ENCODE results near the gene MAMDC2. TPM values are rescaled to one million over a fixed set of nuclear protein-coding genes. Genes with fewer than 3 reads are reported as not detected.
A peak's percentile ranks its signal among the peaks of the same experiment; 100 is the strongest.

Gene MAMDC2
- total and polyA plus RNA-seq, 2 of the 8 experiments (the other 6 are each of a cell fraction or from before 2014, with no cell fraction given), result 6.1 to 15.4 TPM

DNA sequence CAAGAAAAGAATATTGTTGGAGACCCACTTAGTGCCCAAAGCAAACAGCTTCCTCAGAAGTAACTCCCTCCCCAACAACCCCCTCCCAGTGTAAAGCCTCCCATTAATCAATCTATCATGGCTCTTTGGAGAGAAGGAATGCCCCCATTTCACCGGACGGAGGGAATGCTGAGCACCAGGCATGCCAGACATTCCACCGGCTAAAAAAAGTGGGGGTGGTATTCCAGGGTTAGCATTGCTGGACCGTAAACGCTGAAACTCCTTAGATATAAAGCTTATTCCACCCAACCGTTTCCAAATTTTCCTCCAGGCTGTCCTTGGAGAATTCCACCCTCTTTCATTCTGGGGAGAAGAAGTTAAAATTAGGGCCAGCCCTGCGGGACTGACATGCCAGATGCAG, 363 bp upstream of the MAMDC2 start (continued):
- TF ChIP-seq, protein P1, sequence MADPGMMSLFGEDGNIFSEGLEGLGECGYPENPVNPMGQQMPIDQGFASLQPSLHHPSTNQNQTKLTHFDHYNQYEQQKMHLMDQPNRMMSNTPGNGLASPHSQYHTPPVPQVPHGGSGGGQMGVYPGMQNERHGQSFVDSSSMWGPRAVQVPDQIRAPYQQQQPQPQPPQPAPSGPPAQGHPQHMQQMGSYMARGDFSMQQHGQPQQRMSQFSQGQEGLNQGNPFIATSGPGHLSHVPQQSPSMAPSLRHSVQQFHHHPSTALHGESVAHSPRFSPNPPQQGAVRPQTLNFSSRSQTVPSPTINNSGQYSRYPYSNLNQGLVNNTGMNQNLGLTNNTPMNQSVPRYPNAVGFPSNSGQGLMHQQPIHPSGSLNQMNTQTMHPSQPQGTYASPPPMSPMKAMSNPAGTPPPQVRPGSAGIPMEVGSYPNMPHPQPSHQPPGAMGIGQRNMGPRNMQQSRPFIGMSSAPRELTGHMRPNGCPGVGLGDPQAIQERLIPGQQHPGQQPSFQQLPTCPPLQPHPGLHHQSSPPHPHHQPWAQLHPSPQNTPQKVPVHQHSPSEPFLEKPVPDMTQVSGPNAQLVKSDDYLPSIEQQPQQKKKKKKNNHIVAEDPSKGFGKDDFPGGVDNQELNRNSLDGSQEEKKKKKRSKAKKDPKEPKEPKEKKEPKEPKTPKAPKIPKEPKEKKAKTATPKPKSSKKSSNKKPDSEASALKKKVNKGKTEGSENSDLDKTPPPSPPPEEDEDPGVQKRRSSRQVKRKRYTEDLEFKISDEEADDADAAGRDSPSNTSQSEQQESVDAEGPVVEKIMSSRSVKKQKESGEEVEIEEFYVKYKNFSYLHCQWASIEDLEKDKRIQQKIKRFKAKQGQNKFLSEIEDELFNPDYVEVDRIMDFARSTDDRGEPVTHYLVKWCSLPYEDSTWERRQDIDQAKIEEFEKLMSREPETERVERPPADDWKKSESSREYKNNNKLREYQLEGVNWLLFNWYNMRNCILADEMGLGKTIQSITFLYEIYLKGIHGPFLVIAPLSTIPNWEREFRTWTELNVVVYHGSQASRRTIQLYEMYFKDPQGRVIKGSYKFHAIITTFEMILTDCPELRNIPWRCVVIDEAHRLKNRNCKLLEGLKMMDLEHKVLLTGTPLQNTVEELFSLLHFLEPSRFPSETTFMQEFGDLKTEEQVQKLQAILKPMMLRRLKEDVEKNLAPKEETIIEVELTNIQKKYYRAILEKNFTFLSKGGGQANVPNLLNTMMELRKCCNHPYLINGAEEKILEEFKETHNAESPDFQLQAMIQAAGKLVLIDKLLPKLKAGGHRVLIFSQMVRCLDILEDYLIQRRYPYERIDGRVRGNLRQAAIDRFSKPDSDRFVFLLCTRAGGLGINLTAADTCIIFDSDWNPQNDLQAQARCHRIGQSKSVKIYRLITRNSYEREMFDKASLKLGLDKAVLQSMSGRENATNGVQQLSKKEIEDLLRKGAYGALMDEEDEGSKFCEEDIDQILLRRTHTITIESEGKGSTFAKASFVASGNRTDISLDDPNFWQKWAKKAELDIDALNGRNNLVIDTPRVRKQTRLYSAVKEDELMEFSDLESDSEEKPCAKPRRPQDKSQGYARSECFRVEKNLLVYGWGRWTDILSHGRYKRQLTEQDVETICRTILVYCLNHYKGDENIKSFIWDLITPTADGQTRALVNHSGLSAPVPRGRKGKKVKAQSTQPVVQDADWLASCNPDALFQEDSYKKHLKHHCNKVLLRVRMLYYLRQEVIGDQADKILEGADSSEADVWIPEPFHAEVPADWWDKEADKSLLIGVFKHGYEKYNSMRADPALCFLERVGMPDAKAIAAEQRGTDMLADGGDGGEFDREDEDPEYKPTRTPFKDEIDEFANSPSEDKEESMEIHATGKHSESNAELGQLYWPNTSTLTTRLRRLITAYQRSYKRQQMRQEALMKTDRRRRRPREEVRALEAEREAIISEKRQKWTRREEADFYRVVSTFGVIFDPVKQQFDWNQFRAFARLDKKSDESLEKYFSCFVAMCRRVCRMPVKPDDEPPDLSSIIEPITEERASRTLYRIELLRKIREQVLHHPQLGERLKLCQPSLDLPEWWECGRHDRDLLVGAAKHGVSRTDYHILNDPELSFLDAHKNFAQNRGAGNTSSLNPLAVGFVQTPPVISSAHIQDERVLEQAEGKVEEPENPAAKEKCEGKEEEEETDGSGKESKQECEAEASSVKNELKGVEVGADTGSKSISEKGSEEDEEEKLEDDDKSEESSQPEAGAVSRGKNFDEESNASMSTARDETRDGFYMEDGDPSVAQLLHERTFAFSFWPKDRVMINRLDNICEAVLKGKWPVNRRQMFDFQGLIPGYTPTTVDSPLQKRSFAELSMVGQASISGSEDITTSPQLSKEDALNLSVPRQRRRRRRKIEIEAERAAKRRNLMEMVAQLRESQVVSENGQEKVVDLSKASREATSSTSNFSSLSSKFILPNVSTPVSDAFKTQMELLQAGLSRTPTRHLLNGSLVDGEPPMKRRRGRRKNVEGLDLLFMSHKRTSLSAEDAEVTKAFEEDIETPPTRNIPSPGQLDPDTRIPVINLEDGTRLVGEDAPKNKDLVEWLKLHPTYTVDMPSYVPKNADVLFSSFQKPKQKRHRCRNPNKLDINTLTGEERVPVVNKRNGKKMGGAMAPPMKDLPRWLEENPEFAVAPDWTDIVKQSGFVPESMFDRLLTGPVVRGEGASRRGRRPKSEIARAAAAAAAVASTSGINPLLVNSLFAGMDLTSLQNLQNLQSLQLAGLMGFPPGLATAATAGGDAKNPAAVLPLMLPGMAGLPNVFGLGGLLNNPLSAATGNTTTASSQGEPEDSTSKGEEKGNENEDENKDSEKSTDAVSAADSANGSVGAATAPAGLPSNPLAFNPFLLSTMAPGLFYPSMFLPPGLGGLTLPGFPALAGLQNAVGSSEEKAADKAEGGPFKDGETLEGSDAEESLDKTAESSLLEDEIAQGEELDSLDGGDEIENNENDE (IDR thresholded peaks at IDR 0.05; ENCODE audit: insufficient replicate concordance, low read length), result no peak
- TF ChIP-seq NANOG (IDR thresholded peaks at IDR 0.05; ENCODE audit: insufficient read depth, low read depth, low read length, poor library complexity, severe bottlenecking) (peak; percentile 24), POU5F1 (IDR thresholded peaks at IDR 0.05; ENCODE audit: low read depth, low read length) (no peak), POLR2AphosphoS5 (IDR thresholded peaks at IDR 0.05; ENCODE audit: low read depth, low read length) (no peak), CBX8 (IDR thresholded peaks at IDR 0.05; ENCODE audit: borderline replicate concordance, low read depth, low read length) (no peak), HDAC2 (IDR thresholded peaks at IDR 0.05; ENCODE audit: borderline replicate concordance in 1 of 2, low read depth in 2 of 2, low read length in 2 of 2) (0 out of 4 replicates have a peak, but pooled peaks of 1 of the 2 experiments have one; percentile 46), CHD1 (IDR thresholded peaks at IDR 0.05; ENCODE audit: low read depth, low read length) (no peak; the same call in 1 of the 2 replicates), CBX5 (IDR thresholded peaks at IDR 0.05; ENCODE audit: low read depth, low read length) (no peak), CHD2 (IDR thresholded peaks at IDR 0.05; ENCODE audit: low read length) (no peak)
- TF ChIP-seq, protein P2, sequence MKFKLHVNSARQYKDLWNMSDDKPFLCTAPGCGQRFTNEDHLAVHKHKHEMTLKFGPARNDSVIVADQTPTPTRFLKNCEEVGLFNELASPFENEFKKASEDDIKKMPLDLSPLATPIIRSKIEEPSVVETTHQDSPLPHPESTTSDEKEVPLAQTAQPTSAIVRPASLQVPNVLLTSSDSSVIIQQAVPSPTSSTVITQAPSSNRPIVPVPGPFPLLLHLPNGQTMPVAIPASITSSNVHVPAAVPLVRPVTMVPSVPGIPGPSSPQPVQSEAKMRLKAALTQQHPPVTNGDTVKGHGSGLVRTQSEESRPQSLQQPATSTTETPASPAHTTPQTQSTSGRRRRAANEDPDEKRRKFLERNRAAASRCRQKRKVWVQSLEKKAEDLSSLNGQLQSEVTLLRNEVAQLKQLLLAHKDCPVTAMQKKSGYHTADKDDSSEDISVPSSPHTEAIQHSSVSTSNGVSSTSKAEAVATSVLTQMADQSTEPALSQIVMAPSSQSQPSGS (IDR thresholded peaks at IDR 0.05; ENCODE audit: low read length), result no peak

Measured in H1 (cell line).